ENCODE data around the gene SVIL.
"Not testable (repeated sequence)": the region's sequence is repeated elsewhere in the genome, so short reads cannot be mapped to it uniquely, and the experiment has no call there.

SVIL gene

GRCh38 chr10:29440981-29441380 lies 193.8 kb downstream of the SVIL start:
- no peak for DNase-seq

DNA sequence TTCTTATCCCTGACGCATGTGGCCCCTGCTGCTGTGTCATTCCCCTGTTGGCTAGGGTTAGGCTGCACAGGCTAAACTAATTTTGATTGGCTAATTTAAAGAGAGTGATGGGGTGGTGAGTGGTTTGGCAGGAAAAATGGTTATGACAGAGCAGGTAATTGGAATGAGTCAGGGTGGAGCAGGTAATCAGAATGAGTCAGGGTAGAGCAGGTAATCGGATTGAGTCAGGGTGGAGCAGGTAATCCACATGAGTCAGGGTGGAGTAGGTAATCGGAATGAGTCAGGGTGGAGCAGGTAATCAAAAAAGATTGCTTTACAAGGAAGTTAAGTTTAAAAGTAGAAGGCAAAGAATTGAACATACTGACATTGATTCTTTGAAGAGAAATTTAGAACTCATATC lies 195.8 kb downstream of the SVIL start:
- not testable (repeated sequence) for DNase-seq

- no peak for DNase-seq
Observed at GRCh38 chr10:29438271-29438670, 196.5 kb downstream of the SVIL start.

GRCh38 chr10:29437871-29438270 lies 196.9 kb downstream of the SVIL start:
- no peak for DNase-seq

- no peak for DNase-seq
Observed at GRCh38 chr10:29435809-29436501, 198.8 kb downstream of the SVIL start.

- no peak for DNase-seq
Observed at GRCh38 chr10:29434111-29434510, 200.7 kb downstream of the SVIL start.

DNA sequence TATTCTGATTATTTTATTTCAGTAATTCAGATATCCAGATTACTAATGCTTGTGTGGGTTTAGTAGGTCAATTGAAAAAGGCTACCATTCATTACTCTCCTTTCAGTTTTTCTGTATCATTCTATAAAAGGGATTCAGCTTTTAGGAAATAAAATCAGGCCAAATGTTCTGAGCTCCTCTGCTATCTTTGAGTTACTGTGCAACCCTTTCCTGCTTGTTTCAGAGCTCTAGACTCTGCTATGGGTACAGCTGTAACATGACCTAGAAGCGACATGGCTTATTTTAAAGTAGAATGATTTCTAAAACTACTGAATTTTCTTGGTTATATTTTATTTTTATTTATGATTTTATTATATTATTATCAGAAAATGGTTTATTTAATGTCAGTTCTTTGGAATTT lies 203.1 kb downstream of the SVIL start:
- no peak for DNase-seq

DNA sequence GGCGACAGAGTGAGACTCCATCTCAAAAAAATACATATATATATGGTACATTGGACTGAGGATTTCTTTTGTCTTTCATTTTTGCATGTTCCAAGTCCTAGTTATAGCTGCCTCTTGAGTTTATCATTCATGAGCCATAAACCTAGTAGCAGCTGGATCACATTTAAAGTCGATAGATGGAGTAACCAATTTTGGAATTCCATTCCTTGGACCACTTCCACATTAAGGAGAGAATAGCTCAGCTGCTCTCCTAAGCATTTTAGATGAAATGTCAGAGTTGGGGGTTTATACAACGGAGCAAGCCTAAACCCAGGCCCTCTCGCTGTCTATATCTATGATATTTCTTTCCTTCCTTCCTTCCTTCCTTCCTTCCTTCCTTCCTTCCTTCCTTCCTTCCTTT lies 204.7 kb downstream of the SVIL start:
- no peak for DNase-seq

GRCh38 chr10:29428486-29428885 lies 206.3 kb downstream of the SVIL start:
- DNase-seq: no peak

GRCh38 chr10:29427667-29428066 lies 207.1 kb downstream of the SVIL start:
- no peak for DNase-seq

- DNase-seq: no peak
Observed at GRCh38 chr10:29426420-29426819, 208.4 kb downstream of the SVIL start.

DNA sequence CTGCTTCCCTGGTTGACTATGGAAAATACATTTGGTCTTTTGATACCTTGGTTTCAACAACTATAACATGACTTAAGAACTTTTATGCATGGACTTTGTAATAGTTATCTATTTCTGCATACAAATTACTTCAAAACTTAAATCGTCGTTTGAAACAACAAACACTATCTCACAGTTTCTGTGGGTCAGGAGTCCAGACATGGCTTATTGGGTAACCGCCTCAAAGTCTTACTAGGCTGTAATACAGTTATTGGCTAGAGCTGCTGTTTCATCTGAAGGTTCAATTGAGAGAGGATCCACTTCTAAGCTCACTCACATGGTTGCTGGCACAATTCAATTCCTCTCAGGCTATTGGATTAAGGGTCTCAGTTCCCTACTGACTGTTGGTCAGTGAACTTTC lies 210.8 kb downstream of the SVIL start:
- DNase-seq: no peak

- DNase-seq: no peak
Observed at GRCh38 chr10:29420744-29421143, 214.0 kb downstream of the SVIL start.

DNA sequence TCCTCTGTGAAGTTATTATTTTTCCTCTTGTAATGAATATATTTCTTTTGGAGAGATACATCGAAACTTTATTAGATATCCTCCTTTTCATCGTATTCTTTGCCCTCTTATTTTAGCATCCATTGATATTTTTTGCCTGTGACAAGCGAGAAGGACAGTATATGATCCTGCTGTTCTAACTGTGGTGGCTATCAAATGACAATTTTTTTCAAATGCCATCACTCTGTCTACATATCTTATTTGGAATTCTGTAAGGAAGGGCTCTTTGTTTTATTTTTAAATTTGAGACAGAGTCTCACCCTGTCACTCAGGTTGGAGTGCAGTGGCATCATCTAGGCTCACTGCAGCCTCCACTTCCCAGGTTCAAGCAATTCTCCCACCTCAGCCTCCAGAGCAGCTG lies 217.4 kb downstream of the SVIL start:
- DNase-seq: no peak

DNA sequence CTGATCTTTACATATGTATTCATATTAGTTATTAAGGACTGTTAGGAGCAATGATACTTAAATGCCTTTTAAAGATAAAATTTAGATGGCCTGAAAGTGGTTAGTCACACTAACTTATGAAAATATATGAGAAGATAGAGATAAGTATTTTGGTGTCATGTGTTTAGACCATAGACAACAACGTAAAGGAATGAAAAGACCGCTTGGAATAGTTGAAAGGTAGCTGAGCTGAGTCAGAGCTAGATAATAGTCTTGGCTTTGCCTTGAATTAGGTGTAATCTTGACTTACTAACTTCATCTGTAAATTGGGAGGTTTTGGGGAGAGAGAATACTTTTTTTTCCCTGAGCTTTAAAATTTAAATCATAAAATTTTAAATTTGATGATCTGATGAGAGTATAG lies 218.9 kb downstream of the SVIL start:
- DNase-seq: no peak

GRCh38 chr10:29414501-29414900 lies 220.3 kb downstream of the SVIL start:
- no peak for DNase-seq

GRCh38 chr10:29412485-29412884 lies 222.3 kb downstream of the SVIL start:
- no peak for DNase-seq

DNA sequence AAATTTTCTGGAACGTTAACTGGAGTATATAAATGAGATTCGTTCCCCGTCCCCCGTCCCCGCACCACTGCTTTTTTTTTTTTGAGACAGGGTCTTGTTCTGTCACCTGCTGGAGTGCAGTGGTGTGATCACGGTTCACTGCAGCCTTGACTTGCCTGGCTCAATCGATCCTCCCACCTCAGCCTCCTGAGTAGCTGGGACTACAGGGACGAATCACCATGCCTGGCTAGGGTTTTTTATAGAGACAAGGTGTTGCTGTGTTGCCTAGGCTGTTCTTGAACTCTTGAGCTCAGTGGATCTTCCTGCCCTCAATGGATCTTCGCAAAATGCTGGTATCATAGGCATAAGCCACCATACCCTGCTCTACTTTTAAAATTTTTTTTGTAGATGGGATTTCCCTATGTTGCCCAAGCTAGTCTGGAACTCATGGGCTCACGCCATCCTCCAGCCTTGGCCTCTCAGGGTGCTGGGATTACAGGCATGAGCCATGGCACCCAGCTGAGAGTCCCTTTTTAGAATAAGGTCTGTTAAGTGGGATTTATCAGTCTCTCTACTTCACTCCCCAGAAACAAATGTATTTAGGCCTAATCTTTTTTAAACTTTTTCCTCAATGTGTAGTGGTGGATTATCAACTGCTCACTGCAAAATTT lies 223.0 kb downstream of the SVIL start:
- no peak for DNase-seq

DNA sequence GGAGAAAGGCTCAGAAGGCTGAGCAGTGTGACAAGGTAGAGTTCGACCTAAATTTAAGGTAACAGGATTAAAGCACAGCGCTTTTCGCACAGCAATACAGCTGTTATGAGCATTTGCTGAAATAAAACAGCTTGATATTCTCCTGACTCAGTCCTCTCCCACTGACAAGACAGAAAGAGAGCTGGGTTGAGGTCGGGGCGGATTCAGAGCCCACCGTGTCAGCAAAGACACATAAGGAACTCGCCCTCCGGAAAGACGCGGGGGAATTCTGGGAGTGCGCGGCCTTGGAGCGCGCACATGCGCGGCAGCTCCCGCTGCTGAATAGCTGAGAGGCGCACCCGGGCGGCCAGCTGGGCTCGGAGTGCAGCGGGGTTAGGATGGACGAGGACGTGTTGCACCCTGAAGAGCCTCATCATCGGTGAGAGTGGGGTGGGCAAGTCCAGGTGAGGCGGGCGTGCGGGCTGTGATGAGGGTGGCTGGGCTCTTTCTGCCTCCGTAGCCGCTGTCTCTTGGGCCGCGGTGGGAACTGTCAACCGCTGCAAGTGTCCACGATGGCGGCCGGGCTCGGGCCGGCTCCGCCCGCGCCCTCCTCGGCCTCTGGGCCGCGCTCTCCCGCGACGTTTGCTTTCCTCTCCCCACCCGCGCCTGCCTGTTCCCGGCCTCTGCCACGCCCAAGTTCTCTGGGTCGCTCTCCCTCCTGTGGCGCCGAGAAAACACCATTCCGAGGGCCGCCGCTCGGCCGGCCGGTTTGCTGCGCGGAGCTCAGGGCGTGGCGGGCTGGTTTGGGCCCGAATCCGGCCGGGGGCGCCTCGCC lies 225.3 kb downstream of the SVIL start:
- DNase-seq: peak in 2 of 3 experiments; percentile 77 to 84

DNA sequence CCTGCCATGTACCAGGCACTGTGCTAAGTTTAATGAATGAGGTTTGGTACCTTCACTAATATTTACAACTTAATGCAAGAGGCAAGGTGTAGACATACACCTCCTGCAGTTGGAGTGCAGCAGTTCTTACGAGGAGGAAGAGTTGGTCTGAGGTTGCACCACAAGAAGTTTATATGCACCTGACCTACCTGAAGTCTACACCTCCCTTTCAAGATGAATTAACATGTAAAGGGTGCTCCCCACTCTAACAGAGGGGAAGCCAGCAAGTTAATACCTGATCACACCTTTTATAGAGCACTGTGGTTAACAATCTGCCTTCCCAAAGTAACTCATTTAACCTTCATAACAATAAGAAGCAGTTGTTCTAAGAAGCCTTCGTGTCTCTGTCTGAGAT lies 225.9 kb downstream of the SVIL start:
- no peak for DNase-seq

Data from NCI-H1417 (cell line).